NB4 (cell line): ENCODE results near the gene TMEM213.

ENCODE experiments used
- POLR2A ChIP-seq: IDR thresholded peaks from 2 replicates; pipeline ENCODE4 v1.6.1; 2011; ENCODE audit warnings: mild to moderate bottlenecking; ENCODE audit not compliant: insufficient read length; ENCODE audit errors: extremely low read depth
- TF ChIP-seq, protein P1 (sequence below): IDR thresholded peaks from one replicate; pipeline ENCODE4 v1.5.1; 2012; ENCODE audit warnings: low read depth, low read length
- TF ChIP-seq, protein P2 (sequence below): IDR thresholded peaks from 2 replicates; pipeline ENCODE4 v1.6.1; 2011; ENCODE audit warnings: low read depth, low read length

DNA sequence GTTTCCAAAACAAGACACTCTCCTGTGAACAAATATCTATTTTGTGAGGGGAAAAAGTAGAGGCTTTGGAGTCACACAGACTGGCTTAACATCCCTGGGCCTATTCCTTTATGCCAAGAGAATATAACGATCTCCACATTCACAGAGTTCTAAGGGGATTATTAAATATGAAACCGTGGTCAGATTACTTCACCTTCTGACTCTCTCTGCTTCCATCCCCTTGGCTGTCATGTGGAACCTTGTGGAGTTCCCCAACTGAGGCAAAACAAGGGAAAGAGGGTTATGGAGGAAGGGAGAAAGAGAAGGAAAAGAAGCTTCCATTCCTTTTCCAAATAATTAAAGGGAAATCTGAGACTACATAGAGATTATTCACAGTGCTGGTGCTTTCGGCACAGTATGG lies 55.7 kb downstream of the TMEM213 start:
- TF ChIP-seq, protein P1, sequence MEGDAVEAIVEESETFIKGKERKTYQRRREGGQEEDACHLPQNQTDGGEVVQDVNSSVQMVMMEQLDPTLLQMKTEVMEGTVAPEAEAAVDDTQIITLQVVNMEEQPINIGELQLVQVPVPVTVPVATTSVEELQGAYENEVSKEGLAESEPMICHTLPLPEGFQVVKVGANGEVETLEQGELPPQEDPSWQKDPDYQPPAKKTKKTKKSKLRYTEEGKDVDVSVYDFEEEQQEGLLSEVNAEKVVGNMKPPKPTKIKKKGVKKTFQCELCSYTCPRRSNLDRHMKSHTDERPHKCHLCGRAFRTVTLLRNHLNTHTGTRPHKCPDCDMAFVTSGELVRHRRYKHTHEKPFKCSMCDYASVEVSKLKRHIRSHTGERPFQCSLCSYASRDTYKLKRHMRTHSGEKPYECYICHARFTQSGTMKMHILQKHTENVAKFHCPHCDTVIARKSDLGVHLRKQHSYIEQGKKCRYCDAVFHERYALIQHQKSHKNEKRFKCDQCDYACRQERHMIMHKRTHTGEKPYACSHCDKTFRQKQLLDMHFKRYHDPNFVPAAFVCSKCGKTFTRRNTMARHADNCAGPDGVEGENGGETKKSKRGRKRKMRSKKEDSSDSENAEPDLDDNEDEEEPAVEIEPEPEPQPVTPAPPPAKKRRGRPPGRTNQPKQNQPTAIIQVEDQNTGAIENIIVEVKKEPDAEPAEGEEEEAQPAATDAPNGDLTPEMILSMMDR: no peak
- TF ChIP-seq, protein P2, sequence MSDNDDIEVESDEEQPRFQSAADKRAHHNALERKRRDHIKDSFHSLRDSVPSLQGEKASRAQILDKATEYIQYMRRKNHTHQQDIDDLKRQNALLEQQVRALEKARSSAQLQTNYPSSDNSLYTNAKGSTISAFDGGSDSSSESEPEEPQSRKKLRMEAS: no peak
- no peak for TF ChIP-seq POLR2A
